Astrocyte (in vitro differentiated cells and primary cell): Measurements from ENCODE around the gene LRBA. TPM values are rescaled to one million over a fixed set of nuclear protein-coding genes. Genes with fewer than 3 reads are reported as not detected.

Experiments used
- DNase-seq: peaks from one replicate; pipeline ENCODE4 v3.0.0-alpha.2; 2010; ENCODE audit warnings: low read depth
- FAIRE-seq: peaks from 2 replicates; lab custom pipeline; 2011; peaks lifted over from hg19 to GRCh38; lab: Jason Lieb, UNC
- H2AFZ ChIP-seq: 2 replicates; pipeline ENCODE4 v1.6.0; 2012; ENCODE audit warnings: low read depth, low read length, inconsistent platforms
- H3K27ac ChIP-seq: 2 replicates; pipeline ENCODE4 v1.5.1; 2011; ENCODE audit warnings: low read depth, low read length, inconsistent platforms
- H3K27me3 ChIP-seq: 2 replicates; pipeline ENCODE4 v1.6.0; 2011; ENCODE audit warnings: low read length, inconsistent platforms; ENCODE audit not compliant: insufficient read depth
- H3K36me3 ChIP-seq: 2 replicates; pipeline ENCODE4 v1.5.1; 2011; ENCODE audit warnings: low read length, inconsistent platforms; ENCODE audit not compliant: insufficient read depth
- H3K4me1 ChIP-seq: 2 replicates; pipeline ENCODE4 v1.5.1; 2011; ENCODE audit warnings: low read length, inconsistent platforms; ENCODE audit not compliant: insufficient read depth
- H3K4me2 ChIP-seq: 2 replicates; pipeline ENCODE4 v1.6.0; 2012; ENCODE audit warnings: low read length, inconsistent platforms
- H3K4me3 ChIP-seq: 2 replicates; pipeline ENCODE4 v1.5.1; 2011; ENCODE audit warnings: low read depth, mild to moderate bottlenecking, low read length, inconsistent platforms; ENCODE audit not compliant: insufficient read depth
- H3K79me2 ChIP-seq: 2 replicates; pipeline ENCODE4 v1.6.0; 2012; ENCODE audit warnings: mild to moderate bottlenecking, low read length, inconsistent platforms; ENCODE audit not compliant: insufficient read depth
- H3K9ac ChIP-seq: 2 replicates; pipeline ENCODE4 v1.6.0; 2012; ENCODE audit warnings: mild to moderate bottlenecking, low read length, inconsistent platforms
- H3K9me3 ChIP-seq: 2 replicates; pipeline ENCODE4 v1.5.1; 2012; ENCODE audit warnings: low read depth, mild to moderate bottlenecking, low read length, inconsistent platforms; ENCODE audit not compliant: insufficient read depth
- H4K20me1 ChIP-seq: 2 replicates; pipeline ENCODE4 v1.6.0; 2012; ENCODE audit warnings: low read length, inconsistent platforms; ENCODE audit not compliant: insufficient read depth
- H3K27ac Mint-ChIP-seq: one replicate; pipeline ENCODE4 v1.8.0; 2021; ENCODE audit warnings: mild to moderate bottlenecking, mixed read lengths; ENCODE audit not compliant: unreplicated experiment
- H3K27me3 Mint-ChIP-seq: one replicate; pipeline ENCODE4 v1.8.0; 2021; ENCODE audit warnings: low read depth, mixed read lengths; ENCODE audit not compliant: unreplicated experiment
- H3K36me3 Mint-ChIP-seq: one replicate; pipeline ENCODE4 v1.8.0; 2021; ENCODE audit warnings: low read depth, mixed read lengths; ENCODE audit not compliant: unreplicated experiment
- H3K4me1 Mint-ChIP-seq: one replicate; pipeline ENCODE4 v1.8.0; 2021; ENCODE audit warnings: low read depth, mixed read lengths; ENCODE audit not compliant: unreplicated experiment
- H3K4me3 Mint-ChIP-seq: one replicate; pipeline ENCODE4 v1.8.0; 2021; ENCODE audit warnings: mild to moderate bottlenecking, moderate library complexity, mixed read lengths; ENCODE audit not compliant: unreplicated experiment
- H3K9me3 Mint-ChIP-seq: one replicate; pipeline ENCODE4 v1.8.0; 2021; ENCODE audit warnings: mild to moderate bottlenecking, mixed read lengths; ENCODE audit not compliant: unreplicated experiment
- EZH2 ChIP-seq: IDR thresholded peaks from 2 replicates; pipeline ENCODE4 v1.6.1; 2012; ENCODE audit warnings: mild to moderate bottlenecking, low read length, inconsistent platforms; ENCODE audit not compliant: insufficient read depth
- total RNA-seq: library from RNA; stranded (reverse); gene quantifications from 2 replicates; pipeline ENCODE4 v1.2.1, GENCODE V29; 2021
- TF ChIP-seq, protein P1 (sequence below): IDR thresholded peaks from 2 replicates; pipeline ENCODE4 v1.5.1; 2011; ENCODE audit warnings: low read depth, mild to moderate bottlenecking, inconsistent platforms, low read length, moderate library complexity; ENCODE audit not compliant: insufficient read depth

LRBA gene
- total RNA-seq, 1 donor from 2014 or later: 25.3 TPM

DNA sequence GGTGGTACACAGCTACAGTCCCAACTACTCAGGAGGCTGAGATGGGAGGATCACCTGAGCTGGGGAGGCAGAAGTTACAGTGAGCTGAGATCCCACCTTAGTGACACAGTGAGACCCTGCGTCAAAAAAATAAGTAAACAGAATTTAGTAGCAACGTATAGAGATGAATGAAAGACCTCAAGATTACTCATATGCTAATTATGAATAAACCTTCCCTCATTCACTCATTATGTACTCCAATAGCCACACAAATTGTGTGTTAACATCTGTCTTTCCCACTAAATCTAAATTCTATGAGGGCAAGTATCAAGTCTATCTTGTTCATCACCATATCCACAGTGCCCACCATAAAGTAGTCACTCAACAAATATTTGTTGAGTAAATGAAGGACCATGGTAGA lies 111.5 kb downstream of the LRBA start:
- Histone ChIP-seq H3K9me3 (no peaks in the 10 kb centered on the region), H3K27ac (no peak overlapping the region), H4K20me1 (no peaks in the 10 kb centered on the region), H3K4me2 (no peak overlapping the region), H3K9ac (no peak overlapping the region), H2AFZ (no peak overlapping the region), H3K4me1 (no peaks in the 10 kb centered on the region), H3K79me2 (no peaks in the 10 kb centered on the region), H3K36me3 (no peaks in the 10 kb centered on the region), H3K27me3 (no peaks in the 10 kb centered on the region), H3K4me3 (no peak overlapping the region)
- no peak for FAIRE-seq
- TF ChIP-seq EZH2: no peak
- TF ChIP-seq, protein P1, sequence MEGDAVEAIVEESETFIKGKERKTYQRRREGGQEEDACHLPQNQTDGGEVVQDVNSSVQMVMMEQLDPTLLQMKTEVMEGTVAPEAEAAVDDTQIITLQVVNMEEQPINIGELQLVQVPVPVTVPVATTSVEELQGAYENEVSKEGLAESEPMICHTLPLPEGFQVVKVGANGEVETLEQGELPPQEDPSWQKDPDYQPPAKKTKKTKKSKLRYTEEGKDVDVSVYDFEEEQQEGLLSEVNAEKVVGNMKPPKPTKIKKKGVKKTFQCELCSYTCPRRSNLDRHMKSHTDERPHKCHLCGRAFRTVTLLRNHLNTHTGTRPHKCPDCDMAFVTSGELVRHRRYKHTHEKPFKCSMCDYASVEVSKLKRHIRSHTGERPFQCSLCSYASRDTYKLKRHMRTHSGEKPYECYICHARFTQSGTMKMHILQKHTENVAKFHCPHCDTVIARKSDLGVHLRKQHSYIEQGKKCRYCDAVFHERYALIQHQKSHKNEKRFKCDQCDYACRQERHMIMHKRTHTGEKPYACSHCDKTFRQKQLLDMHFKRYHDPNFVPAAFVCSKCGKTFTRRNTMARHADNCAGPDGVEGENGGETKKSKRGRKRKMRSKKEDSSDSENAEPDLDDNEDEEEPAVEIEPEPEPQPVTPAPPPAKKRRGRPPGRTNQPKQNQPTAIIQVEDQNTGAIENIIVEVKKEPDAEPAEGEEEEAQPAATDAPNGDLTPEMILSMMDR: no peak
- Mint-ChIP-seq H3K27ac (no peak overlapping the region), H3K4me1 (peaks cover 2% of the 10 kb centered on the region), H3K27me3 (no peaks in the 10 kb centered on the region), H3K36me3 (peaks cover 11% of the 10 kb centered on the region), H3K9me3 (no peaks in the 10 kb centered on the region), H3K4me3 (no peak overlapping the region)
- no peak for DNase-seq

DNA sequence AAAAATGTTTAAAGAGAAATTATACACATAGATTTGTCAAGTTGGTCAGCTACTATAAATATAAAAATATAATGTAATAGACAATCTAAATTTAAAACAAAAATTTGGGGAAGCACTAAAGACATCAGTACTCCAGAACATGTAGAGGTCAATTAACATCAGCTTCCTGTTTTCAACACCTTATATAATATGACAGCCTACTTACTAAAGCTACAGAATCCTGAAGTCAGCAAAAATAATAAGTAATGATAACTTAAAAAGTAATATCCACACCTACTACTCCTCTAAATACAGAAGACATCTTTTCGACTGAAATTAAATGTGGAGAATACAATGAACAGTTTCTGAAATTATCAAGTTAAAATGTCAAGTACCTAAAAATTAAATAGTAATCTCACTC lies 118.6 kb downstream of the LRBA start:
- H3K4me3 ChIP-seq: no peak overlapping the region
- H3K9ac ChIP-seq: no peak overlapping the region
- H3K4me1 ChIP-seq: no peaks in the 10 kb centered on the region
- Mint-ChIP-seq H3K27ac (no peak overlapping the region), H3K4me1 (no peaks in the 10 kb centered on the region), H3K9me3 (no peaks in the 10 kb centered on the region), H3K27me3 (no peaks in the 10 kb centered on the region), H3K4me3 (no peak overlapping the region), H3K36me3 (peaks cover 10% of the 10 kb centered on the region)
- H3K79me2 ChIP-seq: no peaks in the 10 kb centered on the region
- no peaks in the 10 kb centered on the region for H3K27me3 ChIP-seq
- DNase-seq (no peak), FAIRE-seq (no peak)
- no peaks in the 10 kb centered on the region for H3K36me3 ChIP-seq
- no peak overlapping the region for H2AFZ ChIP-seq
- H3K27ac ChIP-seq: no peak overlapping the region
- no peaks in the 10 kb centered on the region for H3K9me3 ChIP-seq
- H4K20me1 ChIP-seq: no peaks in the 10 kb centered on the region
- no peak overlapping the region for H3K4me2 ChIP-seq
- no peak for TF ChIP-seq EZH2
- TF ChIP-seq, protein P1: no peak

DNA sequence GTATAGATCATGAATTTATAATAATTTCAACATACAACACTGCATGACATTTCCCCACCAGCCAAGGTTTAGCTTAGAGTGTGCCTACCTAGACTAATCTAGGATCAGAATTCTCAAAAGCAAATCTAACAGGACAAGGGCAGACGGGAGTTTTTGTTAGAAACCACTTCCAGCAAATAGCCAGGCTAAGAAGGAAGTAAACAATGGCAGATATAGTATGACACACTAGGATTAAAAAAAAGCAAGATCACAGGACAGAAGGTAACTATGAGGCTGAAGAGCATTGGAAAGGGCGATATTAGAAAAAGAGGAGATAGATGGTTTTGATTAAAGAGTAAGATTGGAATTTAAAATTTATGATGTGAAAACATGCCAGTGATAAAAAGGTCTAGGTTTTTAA lies 124.8 kb downstream of the LRBA start:
- Histone ChIP-seq H3K4me1 (no peaks in the 10 kb centered on the region), H3K27ac (no peak overlapping the region), H3K9me3 (no peaks in the 10 kb centered on the region), H2AFZ (no peak overlapping the region), H3K79me2 (no peaks in the 10 kb centered on the region), H3K36me3 (no peaks in the 10 kb centered on the region), H3K9ac (no peak overlapping the region), H3K4me2 (no peak overlapping the region), H3K27me3 (no peaks in the 10 kb centered on the region), H4K20me1 (no peaks in the 10 kb centered on the region), H3K4me3 (no peak overlapping the region)
- H3K27ac Mint-ChIP-seq: no peak overlapping the region
- no peak overlapping the region for H3K4me3 Mint-ChIP-seq
- FAIRE-seq: no peak
- no peak for DNase-seq
- H3K36me3 Mint-ChIP-seq: peaks cover 5% of the 10 kb centered on the region
- no peak for TF ChIP-seq EZH2
- TF ChIP-seq, protein P1: no peak
- H3K4me1 Mint-ChIP-seq: no peaks in the 10 kb centered on the region
- no peaks in the 10 kb centered on the region for H3K9me3 Mint-ChIP-seq
- H3K27me3 Mint-ChIP-seq: no peaks in the 10 kb centered on the region
